Measurements from ENCODE around the gene SAMD4B. TPM values are rescaled to one million over a fixed set of nuclear protein-coding genes. Genes with fewer than 3 reads are reported as not detected.

Gene SAMD4B
- 135 TPM for polyA plus RNA-seq (2013, experiment 1 of 2)
- polyA plus RNA-seq (2013, experiment 2 of 2) = 135 TPM

GRCh38 chr19:39341719-39342604, at the start of gene SAMD4B:
SAMD4B (plus strand) TSS chr19:39342421; CDS start chr19:39356894, 14,473 bp downstream.
- H3K36me3 ChIP-seq (replicated peaks in 1 of 2; ENCODE audit: control insufficient read depth in 2 of 2, insufficient read depth in 2 of 2, low read length in 2 of 2) = peaks cover 7 to 30% of the 10 kb centered on the region in 2 donors
- peaks cover 8 to 15% of the 10 kb centered on the region in 2 donors for H3K4me1 ChIP-seq (ENCODE audit: control insufficient read depth in 2 of 2, insufficient read depth in 1 of 2, low read depth in 1 of 2, low read length in 2 of 2)
- H3K9me3 ChIP-seq (replicated peaks in 1 of 2; ENCODE audit: control insufficient read depth in 2 of 2, insufficient read depth in 1 of 2, low read depth in 1 of 2, low read length in 2 of 2) = no peaks in the 10 kb centered on the region
- H3K27ac ChIP-seq (replicated peaks; ENCODE audit: low read length) = peak within 1 kb of the TSS; percentile 25
- H3K18ac ChIP-seq (ENCODE audit: low read length) = peak within 1 kb of the TSS; percentile 95
- H3K14ac ChIP-seq (ENCODE audit: low read length) = peak within 1 kb of the TSS; percentile 82
- H3K79me1 ChIP-seq (ENCODE audit: low read depth, low read length) = peaks cover 8% of the 10 kb centered on the region
- peak within 1 kb of the TSS; percentile 68 to 91 for H3K4me3 ChIP-seq (ENCODE audit: low read length in 2 of 2)
- no peak within 1 kb of the TSS for H2BK15ac ChIP-seq (ENCODE audit: low read length)
- peak within 1 kb of the TSS; percentile 41 for H2BK12ac ChIP-seq (ENCODE audit: low read length)
- no peaks in the 10 kb centered on the region for H3K27me3 ChIP-seq (ENCODE audit: control insufficient read depth in 3 of 3, insufficient read depth in 3 of 3, low read depth in 1 of 3, low read length in 3 of 3)
- peak within 1 kb of the TSS; percentile 85 for H2AFZ ChIP-seq (ENCODE audit: low read length)
- peak within 1 kb of the TSS; percentile 22 for H2BK5ac ChIP-seq (ENCODE audit: low read length)
- H4K8ac ChIP-seq (ENCODE audit: low read depth, low read length) = peak within 1 kb of the TSS; percentile 99
- H4K91ac ChIP-seq (ENCODE audit: low read depth, low read length, poor library complexity) = no peak within 1 kb of the TSS
- no peak within 1 kb of the TSS for H2BK120ac ChIP-seq (ENCODE audit: low read depth, low read length)
- H3K9ac ChIP-seq (ENCODE audit: low read depth, low read length, poor library complexity) = peak within 1 kb of the TSS; percentile 93
- H3K4ac ChIP-seq (ENCODE audit: low read length) = no peak within 1 kb of the TSS
- peak within 1 kb of the TSS; percentile 46 for H2AK5ac ChIP-seq (ENCODE audit: low read depth, low read length)
- peak within 1 kb of the TSS; percentile 83 for H3K4me2 ChIP-seq (ENCODE audit: insufficient read depth, low read length, poor library complexity, severe bottlenecking)
- H3K23ac ChIP-seq (ENCODE audit: low read depth, low read length, poor library complexity) = peak within 1 kb of the TSS; percentile 50
- no CpG with 5 or more reads among the region's 105 CpGs for WGBS, 2 donors (ENCODE audit: extremely low coverage in 2 of 2, insufficient read length in 2 of 2, insufficient replicate concordance in 1 of 2)
- DNase-seq (ENCODE audit: low spot score) = peak; percentile 99

- no peak overlapping the region for H3K27ac ChIP-seq (replicated peaks; ENCODE audit: low read length)
Measured at GRCh38 chr19:39293394-39293793, 48.8 kb upstream of the SAMD4B start.

GRCh38 chr19:39296055-39296645, 46.1 kb upstream of the SAMD4B start, which contains the start of gene IFNL1:
IFNL1 (plus strand) TSS chr19:39296407; CDS start chr19:39296422, 15 bp downstream.
- no peaks in the 10 kb centered on the region for H3K36me3 ChIP-seq (replicated peaks in 1 of 2; ENCODE audit: control insufficient read depth in 2 of 2, insufficient read depth in 2 of 2, low read length in 2 of 2)

More at GRCh38 chr19:39293394-39293793, 48.8 kb upstream of the SAMD4B start:
- Histone ChIP-seq H2AK5ac (ENCODE audit: low read depth, low read length) (no peak overlapping the region), H2BK5ac (ENCODE audit: low read length) (no peak overlapping the region), H3K23ac (ENCODE audit: low read depth, low read length, poor library complexity) (no peak overlapping the region), H4K8ac (ENCODE audit: low read depth, low read length) (no peak overlapping the region), H3K79me1 (ENCODE audit: low read depth, low read length) (no peaks in the 10 kb centered on the region), H3K4me3 (ENCODE audit: low read length in 2 of 2) (no peak overlapping the region), H3K18ac (ENCODE audit: low read length) (no peak overlapping the region), H3K36me3 (replicated peaks in 1 of 2; ENCODE audit: control insufficient read depth in 2 of 2, insufficient read depth in 2 of 2, low read length in 2 of 2) (no peaks in the 10 kb centered on the region), H4K91ac (ENCODE audit: low read depth, low read length, poor library complexity) (no peak overlapping the region), H3K9me3 (replicated peaks in 1 of 2; ENCODE audit: control insufficient read depth in 2 of 2, insufficient read depth in 1 of 2, low read depth in 1 of 2, low read length in 2 of 2) (no peaks in the 10 kb centered on the region), H2BK120ac (ENCODE audit: low read depth, low read length) (no peak overlapping the region), H2AFZ (ENCODE audit: low read length) (peak overlapping the region; percentile 11), H3K14ac (ENCODE audit: low read length) (no peak overlapping the region), H2BK15ac (ENCODE audit: low read length) (no peak overlapping the region), H3K27me3 (ENCODE audit: control insufficient read depth in 3 of 3, insufficient read depth in 3 of 3, low read depth in 1 of 3, low read length in 3 of 3) (peaks cover 0 to 38% (median 6%) of the 10 kb centered on the region in 3 experiments), H3K4ac (ENCODE audit: low read length) (no peak overlapping the region), H3K4me1 (ENCODE audit: control insufficient read depth in 2 of 2, insufficient read depth in 1 of 2, low read depth in 1 of 2, low read length in 2 of 2) (no peaks in the 10 kb centered on the region), H2BK12ac (ENCODE audit: low read length) (no peak overlapping the region), H3K4me2 (ENCODE audit: insufficient read depth, low read length, poor library complexity, severe bottlenecking) (no peak overlapping the region), H3K9ac (ENCODE audit: low read depth, low read length, poor library complexity) (no peak overlapping the region)
- WGBS, 2 donors (ENCODE audit: extremely low coverage in 2 of 2, insufficient read length in 2 of 2, insufficient replicate concordance in 1 of 2) = no CpG with 5 or more reads among the region's 4 CpGs
- DNase-seq (ENCODE audit: low spot score) = no peak

GRCh38 chr19:39296906-39297305, 45.3 kb upstream of the SAMD4B start:
- no peak overlapping the region for H3K4ac ChIP-seq (ENCODE audit: low read length)
- H4K91ac ChIP-seq (ENCODE audit: low read depth, low read length, poor library complexity) = no peak overlapping the region
- H3K36me3 ChIP-seq (replicated peaks in 1 of 2; ENCODE audit: control insufficient read depth in 2 of 2, insufficient read depth in 2 of 2, low read length in 2 of 2) = no peaks in the 10 kb centered on the region
- H3K27ac ChIP-seq (replicated peaks; ENCODE audit: low read length) = no peak overlapping the region
- H3K4me2 ChIP-seq (ENCODE audit: insufficient read depth, low read length, poor library complexity, severe bottlenecking) = no peak overlapping the region
- H3K9ac ChIP-seq (ENCODE audit: low read depth, low read length, poor library complexity) = peak overlapping the region; percentile 40
- H2AK5ac ChIP-seq (ENCODE audit: low read depth, low read length) = no peak overlapping the region
- H2BK15ac ChIP-seq (ENCODE audit: low read length) = no peak overlapping the region
- no peaks in the 10 kb centered on the region for H3K4me1 ChIP-seq (ENCODE audit: control insufficient read depth in 2 of 2, insufficient read depth in 1 of 2, low read depth in 1 of 2, low read length in 2 of 2)
- no peak overlapping the region for H3K14ac ChIP-seq (ENCODE audit: low read length)
- peak overlapping the region in 1 of 2 donors; percentile 63 for H3K4me3 ChIP-seq (ENCODE audit: low read length in 2 of 2)
- H4K8ac ChIP-seq (ENCODE audit: low read depth, low read length) = no peak overlapping the region
- DNase-seq (ENCODE audit: low spot score) = no peak
- WGBS, 2 donors (ENCODE audit: extremely low coverage in 2 of 2, insufficient read length in 2 of 2, insufficient replicate concordance in 1 of 2) = no CpG with 5 or more reads among the region's 4 CpGs
- H3K27me3 ChIP-seq (ENCODE audit: control insufficient read depth in 3 of 3, insufficient read depth in 3 of 3, low read depth in 1 of 3, low read length in 3 of 3) = peaks cover 0 to 50% (median 4%) of the 10 kb centered on the region in 3 experiments
- peak overlapping the region; percentile 75 for H3K23ac ChIP-seq (ENCODE audit: low read depth, low read length, poor library complexity)
- H3K18ac ChIP-seq (ENCODE audit: low read length) = no peak overlapping the region
- no peak overlapping the region for H2BK5ac ChIP-seq (ENCODE audit: low read length)
- no peak overlapping the region for H2BK12ac ChIP-seq (ENCODE audit: low read length)
- H3K79me1 ChIP-seq (ENCODE audit: low read depth, low read length) = no peaks in the 10 kb centered on the region
- no peaks in the 10 kb centered on the region for H3K9me3 ChIP-seq (replicated peaks in 1 of 2; ENCODE audit: control insufficient read depth in 2 of 2, insufficient read depth in 1 of 2, low read depth in 1 of 2, low read length in 2 of 2)
- no peak overlapping the region for H2AFZ ChIP-seq (ENCODE audit: low read length)
- no peak overlapping the region for H2BK120ac ChIP-seq (ENCODE audit: low read depth, low read length)

More at GRCh38 chr19:39296055-39296645, 46.1 kb upstream of the SAMD4B start, which contains the start of gene IFNL1:
- peak within 1 kb of the TSS; percentile 40 for H3K9ac ChIP-seq (ENCODE audit: low read depth, low read length, poor library complexity)
- H2AFZ ChIP-seq (ENCODE audit: low read length) = no peak within 1 kb of the TSS
- H3K9me3 ChIP-seq (replicated peaks in 1 of 2; ENCODE audit: control insufficient read depth in 2 of 2, insufficient read depth in 1 of 2, low read depth in 1 of 2, low read length in 2 of 2) = no peaks in the 10 kb centered on the region
- no peaks in the 10 kb centered on the region for H3K4me1 ChIP-seq (ENCODE audit: control insufficient read depth in 2 of 2, insufficient read depth in 1 of 2, low read depth in 1 of 2, low read length in 2 of 2)
- H3K4me3 ChIP-seq (ENCODE audit: low read length in 2 of 2) = peak within 1 kb of the TSS in 1 of 2 donors; percentile 63
- H3K27ac ChIP-seq (replicated peaks; ENCODE audit: low read length) = no peak within 1 kb of the TSS
- no peak within 1 kb of the TSS for H2BK5ac ChIP-seq (ENCODE audit: low read length)
- WGBS, 2 donors (ENCODE audit: extremely low coverage in 2 of 2, insufficient read length in 2 of 2, insufficient replicate concordance in 1 of 2) = no CpG with 5 or more reads among the region's 11 CpGs
- no peak within 1 kb of the TSS for H2AK5ac ChIP-seq (ENCODE audit: low read depth, low read length)
- no peak within 1 kb of the TSS for H2BK120ac ChIP-seq (ENCODE audit: low read depth, low read length)
- peaks cover 0 to 46% (median 6%) of the 10 kb centered on the region in 3 experiments for H3K27me3 ChIP-seq (ENCODE audit: control insufficient read depth in 3 of 3, insufficient read depth in 3 of 3, low read depth in 1 of 3, low read length in 3 of 3)
- H3K14ac ChIP-seq (ENCODE audit: low read length) = peak within 1 kb of the TSS; percentile 38
- H3K79me1 ChIP-seq (ENCODE audit: low read depth, low read length) = no peaks in the 10 kb centered on the region
- no peak within 1 kb of the TSS for H3K18ac ChIP-seq (ENCODE audit: low read length)
- H2BK12ac ChIP-seq (ENCODE audit: low read length) = no peak within 1 kb of the TSS
- H4K8ac ChIP-seq (ENCODE audit: low read depth, low read length) = no peak within 1 kb of the TSS
- no peak within 1 kb of the TSS for H2BK15ac ChIP-seq (ENCODE audit: low read length)
- H3K4me2 ChIP-seq (ENCODE audit: insufficient read depth, low read length, poor library complexity, severe bottlenecking) = no peak within 1 kb of the TSS
- peak within 1 kb of the TSS; percentile 75 for H3K23ac ChIP-seq (ENCODE audit: low read depth, low read length, poor library complexity)
- H4K91ac ChIP-seq (ENCODE audit: low read depth, low read length, poor library complexity) = no peak within 1 kb of the TSS
- H3K4ac ChIP-seq (ENCODE audit: low read length) = no peak within 1 kb of the TSS
- no peak for DNase-seq (ENCODE audit: low spot score)

All from neuronal stem cell (in vitro differentiated cells).